Stimulated activated CD4-positive, alpha-beta T cell treated with anti-CD3 and anti-CD28 coated beads, Interleukin-12 subunit alpha, Interleukin-12 subunit beta, amount 100 ng/mL, for 48 hours (primary cell): ENCODE results near the gene ARHGEF17.

Experiments used
- DNase-seq, 3 donors: peaks; one replicate each; pipeline ENCODE4 v3.0.0-alpha.2; 2020; ENCODE audit warnings: low read depth in 2 of 3, low spot score in 1 of 3

Gene ARHGEF17

GRCh38 chr11:73291196-73291595, 16.9 kb upstream of the ARHGEF17 start:
- no peak for DNase-seq

- no peak for DNase-seq
Measured at GRCh38 chr11:73291781-73292524, 16.1 kb upstream of the ARHGEF17 start.

GRCh38 chr11:73292525-73292894, 15.6 kb upstream of the ARHGEF17 start:
- no peak for DNase-seq

- no peak for DNase-seq
Measured at GRCh38 chr11:73293356-73293936, 14.6 kb upstream of the ARHGEF17 start.

DNA sequence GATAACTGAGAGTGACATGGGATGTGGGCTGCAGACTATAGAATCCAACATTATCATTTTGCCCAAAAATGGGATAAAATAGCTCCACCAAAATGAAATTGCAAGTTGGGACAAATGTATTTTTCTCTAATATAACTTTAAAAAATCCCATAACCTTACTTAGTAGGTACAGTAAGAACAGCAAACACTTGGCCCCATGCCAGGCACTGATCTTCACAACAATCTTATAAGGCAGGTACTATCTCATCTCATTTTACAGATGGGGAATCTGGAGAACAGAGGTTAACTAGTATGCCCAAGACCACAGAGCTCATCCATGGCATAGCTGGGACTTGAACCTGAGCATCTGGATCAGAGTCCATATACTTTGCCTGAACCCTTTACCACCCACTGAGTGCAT, 13.5 kb upstream of the ARHGEF17 start:
- no peak for DNase-seq

DNA sequence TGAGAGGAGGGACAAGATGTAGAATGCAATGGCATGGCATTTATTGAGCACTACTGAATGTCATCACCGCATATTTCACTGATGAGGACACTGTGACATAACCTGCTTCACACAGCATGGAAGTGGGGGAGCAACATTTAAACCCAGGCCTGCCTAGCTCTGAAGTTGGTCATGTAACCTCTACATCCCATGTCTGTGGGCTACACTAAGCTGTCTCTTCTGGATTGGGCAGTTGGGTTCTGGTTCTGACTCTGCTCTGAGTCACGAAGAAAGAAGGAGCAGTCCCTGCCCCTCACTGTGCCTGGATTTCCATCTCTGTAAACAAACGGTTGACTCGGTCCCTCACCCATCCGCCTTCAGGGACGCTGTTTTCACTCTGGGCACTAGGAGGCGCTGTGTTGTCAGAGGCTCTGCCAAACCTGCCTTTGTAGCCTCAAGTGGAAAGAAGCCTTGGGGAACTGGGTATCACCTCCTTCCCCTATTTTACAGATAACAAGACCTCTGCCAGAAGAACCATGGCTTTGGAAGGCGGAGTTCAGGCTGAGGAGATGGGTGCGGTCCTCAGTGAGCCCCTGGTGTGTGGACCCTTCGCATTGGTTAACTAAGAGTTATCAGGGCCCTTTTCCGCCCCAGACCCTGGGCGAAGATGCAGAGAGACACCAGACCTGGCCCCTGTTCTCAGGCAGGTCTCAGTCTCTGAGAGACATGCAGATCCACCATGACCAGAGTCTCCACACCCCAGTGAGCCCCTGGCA, 12.7 kb upstream of the ARHGEF17 start:
- peak; percentile 69 to 88 (median 69) for DNase-seq

DNA sequence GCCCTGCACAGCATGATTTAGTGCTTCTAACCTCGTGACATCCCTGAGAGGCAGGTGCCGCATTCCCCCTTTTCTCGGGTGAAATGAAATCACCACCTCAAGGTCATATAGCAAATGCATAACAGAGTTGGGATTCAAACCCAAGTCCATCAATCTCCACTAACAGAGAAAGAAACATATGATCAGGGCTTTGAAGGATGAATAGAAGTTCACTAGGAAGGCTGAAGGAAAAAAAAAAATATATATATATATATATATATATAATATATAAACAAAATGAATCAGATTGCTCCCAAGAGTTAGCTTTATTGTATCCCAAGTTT, 12.1 kb upstream of the ARHGEF17 start:
- no peak for DNase-seq

GRCh38 chr11:73296501-73297230, 11.4 kb upstream of the ARHGEF17 start:
- no peak for DNase-seq

- no peak for DNase-seq
Measured at GRCh38 chr11:73297231-73297590, 10.9 kb upstream of the ARHGEF17 start.

- DNase-seq = no peak
Measured at GRCh38 chr11:73297702-73298101, 10.4 kb upstream of the ARHGEF17 start.

DNA sequence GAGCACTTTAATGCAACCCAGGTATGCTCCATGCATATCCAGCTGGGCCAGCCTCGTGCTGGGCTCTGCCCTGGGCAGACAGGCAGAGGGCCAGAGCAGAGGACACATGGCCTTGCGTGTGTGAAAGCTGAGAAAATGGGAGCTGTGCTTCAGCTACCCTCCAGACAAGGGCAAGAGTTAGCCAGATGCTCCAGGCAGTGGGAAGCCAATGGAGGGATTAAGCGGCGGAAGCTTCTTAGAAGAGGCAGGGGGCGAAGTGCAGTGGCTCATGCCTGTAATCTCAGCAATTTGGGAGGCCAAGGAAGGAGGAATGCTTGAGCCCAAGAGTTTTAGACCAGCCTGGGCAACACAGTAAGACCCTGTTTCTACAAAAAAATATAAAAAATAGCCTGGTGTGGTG, 9.8 kb upstream of the ARHGEF17 start:
- DNase-seq = no peak

DNA sequence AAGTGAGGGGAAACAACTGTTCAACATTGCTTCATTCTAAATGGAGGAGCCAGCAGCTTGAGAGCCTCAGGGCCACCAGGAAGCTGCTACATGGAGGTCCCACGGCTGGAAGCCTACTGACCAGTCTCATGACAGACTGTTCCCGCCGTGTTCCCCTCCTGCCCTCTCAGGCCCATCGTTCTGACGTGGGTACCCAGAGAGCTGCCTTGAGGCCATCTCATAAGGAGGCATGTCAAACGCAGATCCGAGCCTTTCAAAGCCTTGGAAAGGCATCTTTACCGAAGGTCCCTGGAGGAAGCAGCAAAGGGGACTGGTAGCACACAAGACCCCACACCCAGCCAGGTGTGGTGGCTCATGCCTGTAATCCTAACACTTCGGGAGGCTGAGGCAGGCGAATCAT, 8.3 kb upstream of the ARHGEF17 start:
- no peak for DNase-seq

GRCh38 chr11:73306069-73306841, 1.8 kb upstream of the ARHGEF17 start:
- DNase-seq = no peak

DNA sequence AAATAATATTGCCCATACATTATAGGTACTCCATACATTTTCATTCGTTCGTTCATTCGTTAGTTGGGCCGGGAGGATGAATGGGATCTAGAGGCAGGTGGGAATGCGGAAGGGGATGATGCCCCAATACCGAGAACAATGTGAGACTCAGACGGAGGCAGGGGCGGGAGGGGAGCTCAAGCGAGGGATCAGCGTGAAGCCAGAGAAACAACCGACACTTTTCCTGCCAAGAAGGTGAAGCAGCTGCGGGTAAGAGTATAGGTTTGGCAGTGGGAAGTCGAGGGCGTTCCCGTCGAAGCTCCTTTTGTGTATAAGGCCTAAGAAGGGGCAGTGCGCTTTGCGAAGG, 1.1 kb upstream of the ARHGEF17 start:
- DNase-seq = no peak

- peak; percentile 83 to 92 (median 91) for DNase-seq
Measured at GRCh38 chr11:73307323-73308002, 613 bp upstream of the ARHGEF17 start.

DNA sequence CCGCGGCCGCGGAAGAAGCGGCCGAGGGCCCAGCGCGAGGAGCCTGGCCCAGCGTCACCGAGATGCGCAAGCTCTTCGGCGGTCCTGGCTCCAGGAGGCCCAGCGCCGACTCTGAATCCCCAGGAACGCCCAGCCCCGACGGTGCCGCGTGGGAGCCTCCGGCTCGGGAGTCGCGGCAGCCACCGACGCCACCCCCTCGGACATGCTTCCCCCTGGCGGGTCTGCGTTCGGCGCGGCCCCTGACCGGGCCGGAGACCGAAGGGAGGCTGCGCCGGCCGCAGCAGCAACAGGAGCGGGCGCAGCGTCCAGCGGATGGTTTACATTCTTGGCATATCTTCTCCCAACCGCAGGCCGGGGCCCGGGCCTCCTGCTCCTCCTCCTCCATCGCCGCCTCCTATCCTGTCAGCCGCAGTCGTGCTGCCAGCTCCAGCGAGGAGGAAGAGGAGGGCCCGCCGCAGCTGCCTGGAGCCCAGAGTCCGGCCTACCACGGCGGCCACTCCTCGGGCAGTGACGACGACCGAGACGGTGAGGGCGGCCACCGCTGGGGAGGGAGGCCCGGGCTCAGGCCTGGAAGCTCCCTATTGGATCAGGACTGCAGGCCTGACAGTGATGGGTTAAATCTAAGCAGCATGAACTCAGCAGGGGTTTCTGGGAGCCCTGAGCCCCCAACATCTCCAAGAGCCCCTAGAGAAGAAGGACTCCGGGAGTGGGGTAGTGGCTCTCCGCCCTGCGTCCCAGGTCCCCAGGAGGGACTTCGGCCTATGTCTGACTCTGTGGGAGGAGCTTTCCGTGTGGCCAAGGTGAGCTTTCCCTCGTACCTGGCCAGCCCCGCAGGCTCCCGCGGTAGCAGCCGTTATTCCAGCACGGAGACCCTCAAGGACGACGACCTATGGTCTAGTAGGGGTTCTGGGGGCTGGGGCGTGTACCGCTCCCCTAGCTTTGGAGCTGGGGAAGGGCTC, 1.2 kb downstream of the ARHGEF17 start:
- no peak for DNase-seq

GRCh38 chr11:73310076-73310475, 2.0 kb downstream of the ARHGEF17 start:
- no peak for DNase-seq

GRCh38 chr11:73310661-73311393, 2.8 kb downstream of the ARHGEF17 start:
- DNase-seq = no peak

DNA sequence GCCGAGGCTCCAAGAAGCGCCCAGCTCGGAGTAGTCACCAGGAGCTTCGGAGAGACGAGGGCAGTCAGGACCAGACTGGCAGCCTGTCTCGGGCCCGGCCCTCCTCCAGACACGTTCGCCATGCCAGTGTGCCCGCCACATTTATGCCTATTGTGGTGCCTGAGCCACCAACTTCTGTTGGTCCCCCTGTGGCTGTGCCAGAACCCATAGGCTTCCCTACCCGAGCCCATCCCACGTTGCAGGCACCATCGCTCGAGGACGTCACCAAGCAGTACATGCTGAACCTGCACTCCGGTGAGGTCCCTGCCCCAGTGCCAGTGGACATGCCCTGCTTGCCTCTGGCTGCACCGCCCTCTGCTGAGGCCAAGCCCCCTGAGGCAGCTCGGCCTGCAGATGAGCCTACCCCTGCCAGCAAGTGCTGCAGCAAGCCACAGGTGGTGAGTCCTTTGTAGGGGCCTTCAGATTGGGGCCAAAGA, 3.4 kb downstream of the ARHGEF17 start:
- DNase-seq = no peak
